SK-MEL-5 (cell line): ENCODE results near the gene TDG. TPM values are rescaled to one million over a fixed set of nuclear protein-coding genes. Genes with fewer than 3 reads are reported as not detected.
"Not testable (repeated sequence)": the region's sequence is repeated elsewhere in the genome, so short reads cannot be mapped to it uniquely, and the experiment has no call there.

Experiments
- DNase-seq: peaks from one replicate; pipeline ENCODE4 v3.0.0-alpha.2; 2016; ENCODE audit warnings: low read depth, low spot score
- in situ Hi-C: cut with HindIII; loops from 2 replicates; pipeline ENCODE4 v1.10.0; 2016; ENCODE audit warnings: low sequenced_read_pairs, high pct_unique_total_duplicates, low pct_unique_long_range_greater_than_20kb
- total RNA-seq: library from RNA; depleted of rRNA; stranded (reverse); fragments of >200 nt; shearing (Covaris generic); gene quantifications from 2 replicates; pipeline ENCODE4 v1.2.3, GENCODE V29; 2014; rRNA removed

The TDG gene
- total RNA-seq, 1 experiment from 2014 or later, result 29.0 TPM

DNA sequence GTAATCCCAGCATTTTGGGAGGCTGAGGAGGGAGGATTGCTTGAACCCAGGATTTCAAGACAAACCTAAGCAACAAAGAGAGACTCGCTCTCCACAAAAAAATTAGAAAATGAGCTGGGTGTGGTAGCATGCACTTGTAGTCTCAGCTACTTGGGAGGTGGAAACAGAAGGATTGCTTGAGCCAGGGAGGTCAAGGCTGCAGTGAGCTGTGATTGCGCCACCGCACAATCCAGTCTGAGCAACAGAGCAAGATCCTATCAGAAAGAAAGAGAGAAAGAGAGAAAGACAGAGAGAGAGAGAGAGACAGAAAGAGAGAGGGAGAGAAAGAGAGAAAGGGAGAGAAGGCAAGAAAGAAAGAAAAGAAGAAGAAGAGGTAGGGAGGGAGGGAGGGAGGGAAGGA, 37.0 kb downstream of the TDG start:
- in situ Hi-C loops, result no loop called here
- DNase-seq, result no peak

DNA sequence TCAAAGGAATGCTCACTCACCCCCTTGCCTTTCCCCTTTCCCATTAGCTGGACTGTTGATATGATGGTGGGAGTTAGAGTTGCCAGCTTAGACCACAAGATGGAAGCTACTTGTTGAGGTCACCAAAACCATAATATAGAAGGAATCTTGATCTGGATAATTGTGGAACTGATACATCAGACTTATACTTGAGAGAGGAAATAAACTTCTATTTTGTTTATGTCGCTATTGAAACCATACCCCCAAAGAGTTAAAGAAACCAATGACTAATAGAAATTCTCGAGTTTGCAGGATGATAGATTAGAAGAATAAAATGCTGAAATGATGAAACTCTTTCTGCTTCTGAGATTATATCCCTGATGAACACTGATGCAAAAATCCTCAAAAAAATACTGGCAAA, 37.9 kb downstream of the TDG start:
- no peak for DNase-seq
- in situ Hi-C loops, result no loop called here

DNA sequence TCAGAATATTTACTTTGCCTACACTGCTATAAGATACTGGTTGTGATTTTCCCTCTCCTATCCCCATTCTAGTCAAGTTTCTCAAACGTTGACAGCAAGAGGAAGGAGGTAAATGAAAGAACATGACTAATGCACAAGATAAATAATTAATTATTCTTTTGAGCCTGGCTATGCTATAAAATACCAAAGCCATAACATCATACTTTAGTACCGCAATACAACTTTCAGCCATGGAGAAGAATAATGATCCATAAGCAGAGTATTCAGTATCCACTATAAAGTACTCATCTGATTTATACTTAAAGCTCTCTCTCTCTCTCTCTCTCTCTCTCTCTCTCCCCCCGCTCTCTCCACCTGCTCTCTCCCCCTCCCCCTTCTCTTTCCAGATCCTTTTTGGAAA, 41.3 kb downstream of the TDG start:
- DNase-seq, result no peak
- in situ Hi-C loops, result no loop called here

DNA sequence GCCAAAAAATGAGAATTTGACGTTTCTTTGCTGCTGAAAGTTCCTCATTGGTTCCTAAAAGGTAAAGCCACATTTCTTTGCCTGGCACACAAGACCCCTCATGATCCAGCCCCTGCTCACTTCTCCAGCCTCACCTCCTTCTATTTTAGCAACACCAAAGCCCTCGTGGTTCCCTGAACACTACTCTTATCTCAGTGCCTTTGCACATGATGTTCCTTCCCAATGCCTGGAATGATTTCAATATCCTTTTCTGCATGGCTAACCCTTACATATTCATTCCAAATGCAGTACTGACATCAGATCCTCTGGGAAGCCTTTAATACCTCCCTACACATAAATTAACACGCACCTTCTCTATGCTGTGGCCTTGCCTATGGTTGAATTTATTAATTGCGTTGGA, 44.4 kb downstream of the TDG start:
- in situ Hi-C loops, result no loop called here
- DNase-seq, result no peak

DNA sequence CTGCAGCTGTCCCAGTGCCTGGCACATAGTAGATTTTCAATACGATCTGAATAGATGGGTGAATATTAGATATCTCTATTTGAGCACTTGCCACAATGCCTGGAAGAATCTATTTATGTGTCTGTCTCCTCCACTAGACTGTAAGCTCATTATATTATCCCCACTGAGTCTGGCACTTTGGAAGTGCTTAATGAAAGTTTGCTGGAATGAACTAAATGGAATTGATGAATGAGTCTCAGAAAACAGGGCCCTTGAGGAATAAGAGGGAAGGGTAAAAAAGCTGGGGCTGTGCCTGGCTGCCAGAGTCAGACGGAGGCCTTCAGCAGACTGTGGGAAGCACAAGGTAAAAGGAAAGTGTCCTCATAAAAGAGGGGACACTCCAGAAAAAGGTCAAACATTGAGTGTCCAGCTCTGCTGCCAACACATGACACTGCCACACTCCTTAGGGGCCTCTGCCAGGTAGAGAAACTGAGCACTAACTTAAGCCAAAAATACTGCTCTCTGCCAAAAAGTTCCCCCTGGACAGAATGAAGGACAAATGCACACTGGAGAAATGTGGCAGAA, 45.0 kb downstream of the TDG start:
- in situ Hi-C loops, result no loop called here
- DNase-seq, result no peak

DNA sequence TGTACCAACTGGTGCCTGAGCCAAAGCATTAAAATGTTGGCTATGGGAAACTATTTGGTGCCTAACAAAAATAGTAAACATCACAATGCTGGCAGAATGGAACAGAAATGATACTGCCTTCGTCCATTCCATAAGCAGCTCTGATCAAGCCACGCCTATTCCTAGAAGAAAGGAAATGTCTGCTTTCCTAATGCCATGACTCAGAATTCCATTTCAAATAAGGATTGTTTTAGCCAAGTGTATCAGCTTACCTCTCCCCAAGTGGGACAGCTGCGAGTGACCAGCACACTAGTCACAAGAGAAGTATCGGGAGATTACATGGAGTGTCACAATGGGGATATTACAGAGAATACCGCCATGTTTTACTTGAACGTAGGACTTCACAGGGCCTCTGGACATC, 45.6 kb downstream of the TDG start:
- no peak for DNase-seq
- in situ Hi-C loops, result no loop called here

DNA sequence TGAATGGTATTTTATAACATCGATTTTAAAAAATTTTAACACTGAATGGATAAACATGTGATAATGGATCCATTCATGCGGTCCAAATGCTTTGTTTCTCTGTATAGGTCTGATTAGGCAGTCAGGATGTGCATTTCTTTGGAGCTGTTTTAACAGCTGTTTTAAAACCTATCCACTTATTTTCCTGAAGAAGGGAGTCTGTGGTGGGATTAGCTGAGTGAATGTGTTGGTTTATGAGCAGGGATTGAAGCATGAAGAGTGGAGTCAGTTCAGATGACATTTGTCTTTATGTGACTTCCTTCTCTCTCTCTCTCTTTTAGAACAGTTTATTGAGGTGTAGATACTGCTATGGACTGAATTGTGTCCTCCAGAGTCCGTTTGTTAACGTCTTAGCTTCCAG, 46.7 kb downstream of the TDG start:
- in situ Hi-C loops, result no loop called here
- DNase-seq, result no peak

DNA sequence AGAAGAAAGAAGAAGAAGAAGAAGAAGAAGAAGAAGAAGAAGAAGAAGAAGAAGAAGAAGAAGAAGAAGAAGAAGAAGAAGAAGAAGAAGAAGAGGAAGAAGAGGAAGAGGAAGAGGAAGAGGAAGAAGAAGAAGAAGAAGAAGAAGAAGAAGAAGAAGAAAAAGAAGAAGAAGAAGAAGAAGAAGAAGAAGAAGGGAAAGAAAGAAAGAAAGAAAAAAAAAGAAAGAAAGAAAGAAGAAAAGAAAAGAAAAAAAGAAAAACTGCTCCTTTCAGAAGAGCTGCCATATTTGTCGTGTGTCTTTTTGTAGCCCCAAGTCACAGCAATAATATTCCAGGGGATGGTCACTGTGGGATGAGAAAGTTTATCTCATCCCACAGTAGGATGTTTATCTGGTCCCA, 56.2 kb downstream of the TDG start:
- DNase-seq, in situ Hi-C loops: not testable (repeated sequence)

DNA sequence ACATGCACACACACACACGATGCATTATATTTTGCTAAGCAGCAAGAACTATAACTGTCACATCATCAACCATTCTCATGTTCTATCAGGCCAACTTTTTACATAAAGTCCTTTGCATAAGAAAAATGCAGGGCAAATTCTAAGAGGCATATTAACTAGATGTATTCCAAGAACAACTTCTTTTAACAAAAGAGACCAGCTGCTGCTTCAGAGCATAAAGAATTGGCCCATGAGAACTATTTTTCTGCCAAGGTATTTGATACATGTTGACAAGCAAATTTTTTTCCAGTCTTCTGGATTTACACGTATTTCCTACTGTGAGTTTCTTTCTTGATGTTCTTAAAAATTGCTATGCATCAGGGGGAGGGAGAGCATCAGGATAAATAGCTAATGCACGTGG, 57.1 kb downstream of the TDG start:
- in situ Hi-C loops, result no loop called here
- DNase-seq, result no peak

DNA sequence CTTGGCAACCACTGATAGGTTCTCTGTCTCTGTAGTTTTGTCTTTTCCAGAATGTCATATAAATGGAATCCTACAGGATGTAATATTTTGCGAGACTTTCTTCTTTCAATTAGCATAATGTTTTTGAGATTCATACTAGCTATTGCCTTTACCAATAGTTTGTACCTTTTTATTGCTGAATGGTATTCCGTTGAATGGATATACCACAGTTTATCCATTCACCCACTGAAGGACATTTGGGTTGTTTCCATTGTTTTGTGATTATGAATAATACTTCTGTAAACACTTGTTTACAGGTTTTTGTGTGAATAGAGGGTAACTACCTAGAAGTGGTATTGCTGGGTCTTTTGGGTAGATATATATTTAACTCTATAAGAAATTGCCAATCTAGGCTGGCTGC, 58.0 kb downstream of the TDG start:
- in situ Hi-C loops, result no loop called here
- DNase-seq, result no peak

DNA sequence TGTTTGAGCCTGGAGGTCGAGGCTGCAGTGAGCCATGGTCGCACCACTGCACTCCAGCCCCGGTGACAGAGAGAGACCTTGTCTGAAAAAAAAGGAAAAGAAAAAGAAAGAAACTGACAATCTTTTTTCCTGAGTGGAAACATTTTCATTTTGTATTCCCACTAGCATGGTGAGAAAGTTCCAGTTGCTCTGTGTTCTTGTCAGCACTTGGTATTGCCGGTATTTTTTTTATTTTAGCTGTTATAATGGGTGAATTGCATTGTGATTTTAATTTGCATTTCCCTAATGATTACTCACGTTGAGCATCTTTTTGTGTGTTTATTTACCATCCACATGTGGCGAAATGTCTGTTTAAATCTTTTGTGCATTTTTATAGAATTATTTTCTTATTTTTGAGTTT, 58.7 kb downstream of the TDG start:
- DNase-seq, result no peak
- in situ Hi-C loops, result no loop called here

DNA sequence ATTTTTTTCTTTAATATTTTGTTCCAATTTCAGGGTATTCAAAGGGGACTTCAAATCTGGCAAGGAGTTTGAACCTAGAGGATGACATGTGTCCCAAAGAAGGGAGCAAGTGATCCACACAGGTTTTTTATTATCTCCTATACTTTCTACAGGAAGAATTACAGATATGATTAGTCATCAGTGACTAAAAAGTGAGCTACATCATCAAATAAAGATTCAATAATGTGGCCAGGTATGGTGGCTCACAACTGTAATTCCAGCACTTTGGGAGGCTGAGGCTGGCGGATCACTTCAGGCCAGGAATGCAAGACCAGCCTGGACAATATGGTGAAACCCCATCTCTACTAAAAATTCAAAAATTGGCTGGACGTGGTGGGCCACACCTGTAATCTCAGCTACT, 60.1 kb downstream of the TDG start:
- in situ Hi-C loops, result no loop called here
- DNase-seq, result no peak

DNA sequence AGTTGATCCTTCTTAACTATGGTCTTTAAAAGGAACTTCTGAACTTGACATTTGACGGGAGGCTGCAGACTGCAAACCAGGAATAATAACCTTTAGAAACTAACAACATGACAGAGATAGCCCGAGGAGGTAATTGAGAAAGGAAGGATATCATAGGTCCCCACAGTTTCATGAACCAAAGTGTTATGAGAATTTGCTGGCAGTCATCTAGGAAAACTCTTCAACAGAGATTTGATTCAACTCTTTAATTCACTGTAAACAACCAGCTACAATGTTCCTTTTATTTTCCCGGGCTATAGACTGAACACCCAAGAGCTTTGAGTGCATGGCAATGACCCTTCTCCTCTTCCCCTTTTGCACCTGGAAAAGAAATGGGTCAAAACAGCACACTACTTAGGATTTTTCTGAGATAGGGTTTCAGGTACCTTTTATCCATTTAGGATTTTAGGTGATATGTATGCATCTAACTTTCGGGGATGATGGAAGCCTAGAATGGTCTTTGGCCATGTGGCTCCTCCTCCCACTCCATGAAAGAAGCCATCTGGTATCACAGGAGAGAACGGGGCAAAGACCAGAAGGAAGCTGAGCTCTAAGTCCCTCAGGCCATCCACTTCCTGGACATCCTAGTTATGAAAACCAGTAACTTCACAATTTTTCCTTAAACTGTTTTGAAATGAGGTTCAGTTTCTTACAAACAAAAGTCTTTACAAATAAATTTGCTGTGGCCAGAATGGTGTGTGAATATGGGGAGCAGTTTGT, 61.3 kb downstream of the TDG start:
- in situ Hi-C loops, result no loop called here

DNA sequence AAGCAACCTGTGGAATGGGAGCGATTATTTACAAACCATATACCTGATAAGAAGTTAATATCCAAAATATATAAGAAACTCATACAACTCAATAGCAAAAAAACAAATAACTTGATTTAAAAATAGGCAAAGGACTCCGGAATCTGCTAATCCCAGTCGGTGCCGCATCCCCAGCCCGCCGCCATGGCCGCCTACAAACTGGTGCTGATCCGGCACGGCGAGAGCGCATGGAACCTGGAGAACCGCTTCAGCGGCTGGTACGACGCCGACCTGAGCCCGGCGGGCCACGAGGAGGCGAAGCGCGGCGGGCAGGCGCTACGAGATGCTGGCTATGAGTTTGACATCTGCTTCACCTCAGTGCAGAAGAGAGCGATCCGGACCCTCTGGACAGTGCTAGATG, 64.9 kb downstream of the TDG start:
- DNase-seq, in situ Hi-C loops: not testable (repeated sequence)

More for the DNA sequence above, 61.3 kb downstream of the TDG start:
- DNase-seq, result peak; percentile 97

DNA sequence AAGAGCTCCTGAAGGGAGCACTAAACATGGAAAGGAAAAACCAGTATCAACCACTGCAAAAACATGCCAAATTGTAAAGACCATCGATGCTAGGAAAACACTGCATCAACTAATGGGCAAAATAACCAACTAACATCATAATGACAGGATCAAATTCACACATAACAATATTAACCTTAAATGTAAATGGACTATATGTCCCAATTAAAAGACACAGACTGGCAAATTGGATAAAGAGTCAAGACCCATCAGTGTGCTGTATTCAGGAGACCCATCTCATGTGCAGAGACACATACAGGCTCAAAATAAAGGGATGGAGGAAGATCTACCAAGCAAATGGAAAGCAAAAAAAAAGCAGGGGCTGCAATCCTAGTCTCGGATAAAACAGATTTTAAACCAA, 70.5 kb downstream of the TDG start:
- in situ Hi-C loops, DNase-seq: not testable (repeated sequence)

Other genes with a start within 250 kb of the TDG start
- 34.6 and 37.9 TPM in 2 replicates for gene NT5DC3, start 124.6 kb upstream of the TDG start, total RNA-seq
- gene HSP90B1, start 35.5 kb upstream of the TDG start, total RNA-seq, result 982 and 1,069 TPM in 2 replicates
- 1.2 TPM in 1 of 2 replicates, not detected in the other for gene GLT8D2, start 84.3 kb downstream of the TDG start, total RNA-seq
- gene HCFC2, start 98.7 kb downstream of the TDG start, total RNA-seq, result 9.4 and 10.8 TPM in 2 replicates
- gene NFYB, start 172.3 kb downstream of the TDG start, total RNA-seq, result 19.0 and 22.1 TPM in 2 replicates
- gene TXNRD1, start 249.9 kb downstream of the TDG start, total RNA-seq, result 481 and 552 TPM in 2 replicates